GM12865 (cell line): ENCODE data around the gene RBBP4.
"Not testable (repeated sequence)": the region's sequence is repeated elsewhere in the genome, so short reads cannot be mapped to it uniquely, and the experiment has no call there.

Source experiments
- DNase-seq: peaks from one replicate; pipeline ENCODE4 v3.0.0; 2010; ENCODE audit warnings: low read depth
- H3K4me3 ChIP-seq: 2 replicates; pipeline ENCODE4 v1.5.1; 2011; ENCODE audit warnings: mild to moderate bottlenecking, low read depth, low read length, control low read depth
- CTCF ChIP-seq: IDR thresholded peaks from 2 replicates; pipeline ENCODE4 v1.5.1; 2011; ENCODE audit warnings: low read length, control low read depth, low read depth, inconsistent platforms; ENCODE audit not compliant: insufficient read depth; ENCODE audit errors: missing control alignments

The RBBP4 gene

GRCh38 chr1:32703479-32704291, 52.7 kb downstream of the RBBP4 start:
- no peak for TF ChIP-seq CTCF
- DNase-seq: no peak
- H3K4me3 ChIP-seq: no peak overlapping the region

GRCh38 chr1:32705516-32705915, 54.5 kb downstream of the RBBP4 start:
- no peak for DNase-seq
- no peak for TF ChIP-seq CTCF
- H3K4me3 ChIP-seq: no peak overlapping the region

- no peak for TF ChIP-seq CTCF
- no peak overlapping the region for H3K4me3 ChIP-seq
- no peak for DNase-seq
These were observed 55.5 kb downstream of the RBBP4 start for GRCh38 chr1:32706491-32706890.

DNA sequence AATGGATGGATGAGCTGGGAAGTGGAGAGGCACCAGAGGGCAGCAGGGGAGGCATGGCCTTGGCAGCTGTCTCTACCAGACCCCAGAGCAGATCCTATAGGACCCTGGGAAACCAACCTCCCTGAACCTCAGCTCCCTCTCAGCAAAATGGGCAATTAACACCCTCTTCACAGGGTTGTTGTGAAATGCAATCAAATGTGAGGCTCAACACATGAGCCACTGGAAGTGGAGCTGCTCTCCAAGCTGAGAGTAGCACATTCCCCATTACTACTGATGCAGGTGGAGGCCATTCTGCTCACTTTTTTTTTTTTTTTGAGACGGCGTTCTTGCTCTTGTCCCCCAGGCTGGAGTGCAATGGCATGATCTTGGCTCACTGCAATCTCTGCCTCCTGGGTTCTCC, 58.1 kb downstream of the RBBP4 start:
- no peak overlapping the region for H3K4me3 ChIP-seq
- no peak for DNase-seq
- no peak for TF ChIP-seq CTCF

DNA sequence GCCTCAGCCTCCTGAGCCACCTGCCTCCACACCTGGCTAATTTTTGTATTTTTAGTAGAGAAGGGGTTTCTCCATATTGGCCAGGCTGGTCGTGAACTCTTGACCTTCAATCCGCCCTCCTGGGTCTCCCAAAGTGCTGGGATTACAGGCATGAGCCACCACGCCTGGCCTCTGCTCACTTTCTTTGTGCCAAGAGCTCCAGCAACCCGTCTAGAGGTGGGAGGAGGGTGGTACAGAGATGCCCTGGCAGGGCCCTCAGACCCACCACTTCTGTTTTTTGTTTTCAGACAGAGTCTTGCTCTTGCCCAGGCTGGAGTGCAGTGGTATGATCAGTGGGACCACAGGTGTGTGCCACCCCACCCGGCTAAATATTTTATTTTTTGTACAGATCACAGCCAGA, 58.5 kb downstream of the RBBP4 start:
- H3K4me3 ChIP-seq: no peak overlapping the region
- DNase-seq: no peak
- TF ChIP-seq CTCF: no peak

GRCh38 chr1:32711221-32711620, 60.2 kb downstream of the RBBP4 start:
- DNase-seq, H3K4me3 ChIP-seq: not testable (repeated sequence)

DNA sequence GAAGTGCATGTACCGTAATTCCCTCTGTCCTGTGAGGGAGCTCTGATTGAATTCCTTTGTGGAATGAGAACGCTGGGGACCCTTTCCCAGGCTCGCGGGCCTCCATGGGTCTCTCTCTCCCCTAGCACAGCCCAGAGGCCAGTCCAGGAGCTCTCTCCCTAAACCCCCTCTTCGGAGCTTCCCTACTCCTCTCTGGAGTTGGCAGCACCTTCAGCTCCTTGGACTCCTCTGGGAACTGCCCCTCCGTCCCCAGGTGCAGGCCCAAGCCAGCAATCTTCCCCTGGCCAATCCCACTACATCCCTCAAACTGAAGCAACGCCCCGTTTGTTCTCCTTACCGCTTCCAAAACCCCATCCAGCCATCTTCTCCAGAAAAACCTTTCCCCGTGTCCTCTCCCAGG, 62.1 kb downstream of the RBBP4 start:
- H3K4me3 ChIP-seq: no peak overlapping the region
- TF ChIP-seq CTCF: no peak

GRCh38 chr1:32714277-32714676, 63.3 kb downstream of the RBBP4 start:
- no peak overlapping the region for H3K4me3 ChIP-seq
- no peak for TF ChIP-seq CTCF
- DNase-seq: no peak

More for the DNA sequence above, 62.1 kb downstream of the RBBP4 start:
- no peak for DNase-seq
